ENCODE results near the gene AK1. TPM values are rescaled to one million over a fixed set of nuclear protein-coding genes. Genes with fewer than 3 reads are reported as not detected.

Gene AK1
- total RNA-seq, 1 experiment from 2014 or later: 62.1 TPM

DNA sequence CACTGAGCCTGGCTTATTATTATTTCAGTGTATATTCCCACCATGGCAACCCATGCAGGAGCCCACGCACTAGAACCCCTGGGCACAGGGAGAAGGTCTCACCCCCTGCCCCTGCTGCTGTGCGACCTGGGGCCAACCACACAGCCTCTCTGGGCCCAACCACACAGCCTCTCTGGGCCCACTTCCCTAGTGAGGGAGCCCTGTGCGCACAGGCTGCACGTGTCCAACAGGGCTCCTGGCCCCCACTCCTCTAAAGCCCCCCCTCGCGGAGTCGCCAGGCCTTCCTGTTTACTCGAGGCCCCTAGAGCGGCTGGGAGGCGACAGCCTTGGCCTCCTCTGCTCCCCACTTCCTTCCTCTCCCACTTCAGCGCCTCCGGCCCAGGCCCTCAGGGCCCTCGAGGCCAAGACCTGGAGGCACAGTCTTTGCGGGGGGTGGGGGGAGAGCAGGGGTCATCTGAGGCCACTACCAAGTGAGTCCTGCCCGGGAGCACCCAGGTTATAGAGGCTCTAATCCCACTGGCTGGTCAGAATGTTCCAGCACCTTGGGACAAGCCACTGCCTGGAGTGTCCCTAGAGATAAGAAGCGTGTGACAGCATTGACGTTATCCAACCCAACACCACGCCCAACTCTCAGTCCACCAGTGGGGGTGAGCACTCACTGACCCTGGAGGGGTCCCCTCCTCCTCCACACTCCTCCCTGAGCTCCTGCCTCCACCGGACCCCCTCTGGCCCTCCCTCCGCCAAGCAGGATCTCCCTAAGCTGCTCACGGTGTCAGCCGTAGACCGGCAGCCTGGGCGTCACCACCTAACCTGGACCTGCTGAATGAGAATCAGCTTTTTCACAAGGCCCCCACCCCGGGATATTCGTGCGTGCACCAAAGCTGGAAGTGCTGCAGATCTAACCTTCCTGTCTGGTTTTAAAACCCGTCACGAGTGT is 15.1 kb downstream of the AK1 start:
- CTCF ChIA-PET: no interaction called here

DNA sequence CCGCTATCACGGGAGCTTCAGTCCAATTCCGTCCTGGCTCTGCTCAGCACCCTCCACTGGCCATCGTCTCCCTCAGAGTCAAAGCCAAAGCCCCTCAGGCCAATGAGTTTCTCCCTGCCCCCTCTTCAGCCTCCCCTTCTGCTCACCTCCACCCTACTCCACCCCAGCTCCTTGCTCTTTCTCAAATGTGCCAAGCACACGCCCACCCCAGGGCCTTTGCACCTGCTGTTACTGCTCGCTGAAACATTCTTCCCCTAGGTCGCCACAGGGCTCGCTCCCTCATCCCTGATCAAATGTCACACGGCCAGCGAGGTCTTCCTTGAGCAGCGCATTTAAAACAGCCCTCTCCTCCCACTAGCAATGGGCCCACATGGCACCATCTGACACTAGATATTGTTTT is 16.7 kb downstream of the AK1 start:
- ATAC-seq (no peak), DNase-seq (ENCODE audit: low read depth, low spot score) (no peak)
- no peak for TF ChIP-seq SIN3A (IDR thresholded peaks at IDR 0.05; ENCODE audit: borderline replicate concordance, insufficient read depth, low read depth, low read length)
- TF ChIP-seq, protein P1, sequence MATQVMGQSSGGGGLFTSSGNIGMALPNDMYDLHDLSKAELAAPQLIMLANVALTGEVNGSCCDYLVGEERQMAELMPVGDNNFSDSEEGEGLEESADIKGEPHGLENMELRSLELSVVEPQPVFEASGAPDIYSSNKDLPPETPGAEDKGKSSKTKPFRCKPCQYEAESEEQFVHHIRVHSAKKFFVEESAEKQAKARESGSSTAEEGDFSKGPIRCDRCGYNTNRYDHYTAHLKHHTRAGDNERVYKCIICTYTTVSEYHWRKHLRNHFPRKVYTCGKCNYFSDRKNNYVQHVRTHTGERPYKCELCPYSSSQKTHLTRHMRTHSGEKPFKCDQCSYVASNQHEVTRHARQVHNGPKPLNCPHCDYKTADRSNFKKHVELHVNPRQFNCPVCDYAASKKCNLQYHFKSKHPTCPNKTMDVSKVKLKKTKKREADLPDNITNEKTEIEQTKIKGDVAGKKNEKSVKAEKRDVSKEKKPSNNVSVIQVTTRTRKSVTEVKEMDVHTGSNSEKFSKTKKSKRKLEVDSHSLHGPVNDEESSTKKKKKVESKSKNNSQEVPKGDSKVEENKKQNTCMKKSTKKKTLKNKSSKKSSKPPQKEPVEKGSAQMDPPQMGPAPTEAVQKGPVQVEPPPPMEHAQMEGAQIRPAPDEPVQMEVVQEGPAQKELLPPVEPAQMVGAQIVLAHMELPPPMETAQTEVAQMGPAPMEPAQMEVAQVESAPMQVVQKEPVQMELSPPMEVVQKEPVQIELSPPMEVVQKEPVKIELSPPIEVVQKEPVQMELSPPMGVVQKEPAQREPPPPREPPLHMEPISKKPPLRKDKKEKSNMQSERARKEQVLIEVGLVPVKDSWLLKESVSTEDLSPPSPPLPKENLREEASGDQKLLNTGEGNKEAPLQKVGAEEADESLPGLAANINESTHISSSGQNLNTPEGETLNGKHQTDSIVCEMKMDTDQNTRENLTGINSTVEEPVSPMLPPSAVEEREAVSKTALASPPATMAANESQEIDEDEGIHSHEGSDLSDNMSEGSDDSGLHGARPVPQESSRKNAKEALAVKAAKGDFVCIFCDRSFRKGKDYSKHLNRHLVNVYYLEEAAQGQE (IDR thresholded peaks at IDR 0.05; ENCODE audit: insufficient read depth in 1 of 2, low read depth in 2 of 2, low read length in 1 of 2): no peak
- TF ChIP-seq TCF7L2 (IDR thresholded peaks at IDR 0.05; ENCODE audit: low read depth, low read length): no peak
- no peak for TF ChIP-seq POLR2AphosphoS5 (IDR thresholded peaks at IDR 0.05; ENCODE audit: low read depth, low read length)
- TF ChIP-seq, protein P2, sequence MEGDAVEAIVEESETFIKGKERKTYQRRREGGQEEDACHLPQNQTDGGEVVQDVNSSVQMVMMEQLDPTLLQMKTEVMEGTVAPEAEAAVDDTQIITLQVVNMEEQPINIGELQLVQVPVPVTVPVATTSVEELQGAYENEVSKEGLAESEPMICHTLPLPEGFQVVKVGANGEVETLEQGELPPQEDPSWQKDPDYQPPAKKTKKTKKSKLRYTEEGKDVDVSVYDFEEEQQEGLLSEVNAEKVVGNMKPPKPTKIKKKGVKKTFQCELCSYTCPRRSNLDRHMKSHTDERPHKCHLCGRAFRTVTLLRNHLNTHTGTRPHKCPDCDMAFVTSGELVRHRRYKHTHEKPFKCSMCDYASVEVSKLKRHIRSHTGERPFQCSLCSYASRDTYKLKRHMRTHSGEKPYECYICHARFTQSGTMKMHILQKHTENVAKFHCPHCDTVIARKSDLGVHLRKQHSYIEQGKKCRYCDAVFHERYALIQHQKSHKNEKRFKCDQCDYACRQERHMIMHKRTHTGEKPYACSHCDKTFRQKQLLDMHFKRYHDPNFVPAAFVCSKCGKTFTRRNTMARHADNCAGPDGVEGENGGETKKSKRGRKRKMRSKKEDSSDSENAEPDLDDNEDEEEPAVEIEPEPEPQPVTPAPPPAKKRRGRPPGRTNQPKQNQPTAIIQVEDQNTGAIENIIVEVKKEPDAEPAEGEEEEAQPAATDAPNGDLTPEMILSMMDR (IDR thresholded peaks at IDR 0.05): no peak
- Histone ChIP-seq H3K27me3 (ENCODE audit: control insufficient read depth, insufficient read depth, low read length) (no peaks in the 10 kb centered on the region), H3K9me3 (ENCODE audit: control insufficient read depth, insufficient read depth, low read depth, low read length) (no peaks in the 10 kb centered on the region), H3K4me1 (ENCODE audit: control insufficient read depth, insufficient read depth, low read length) (peaks cover 4% of the 10 kb centered on the region; the same call in 1 of the 2 replicates), H3K36me3 (ENCODE audit: control insufficient read depth, insufficient read depth, low read length) (no peaks in the 10 kb centered on the region), H3K27ac (ENCODE audit: low read length) (no peak overlapping the region), H3K4me3 (ENCODE audit: low read depth in 2 of 2, low read length in 2 of 2) (no peak overlapping the region)
- ChIA-PET CTCF (no interaction called here), POLR2A (no interaction called here)
- intact Hi-C loops (cut with micrococcal nuclease; ENCODE audit: unreplicated experiment) (no loop called here), in situ Hi-C loops (cut with HindIII; ENCODE audit: low pct_unique_long_range_greater_than_20kb, low sequenced_read_pairs) (no loop called here)
- no TSS peak for BruUV-seq (replicated peaks)

More for the DNA sequence above, 15.1 kb downstream of the AK1 start:
- DNase-seq (ENCODE audit: low read depth, low spot score): no peak
- BruUV-seq (replicated peaks): no TSS peak
- H3K27ac ChIP-seq (ENCODE audit: low read length): no peak overlapping the region
- in situ Hi-C loops (cut with HindIII; ENCODE audit: low pct_unique_long_range_greater_than_20kb, low sequenced_read_pairs) (no loop called here), intact Hi-C loops (cut with micrococcal nuclease; ENCODE audit: unreplicated experiment) (no loop called here)
- H3K27me3 ChIP-seq (ENCODE audit: control insufficient read depth, insufficient read depth, low read length): no peaks in the 10 kb centered on the region
- H3K4me3 ChIP-seq (ENCODE audit: low read depth in 2 of 2, low read length in 2 of 2): no peak overlapping the region
- H3K36me3 ChIP-seq (ENCODE audit: control insufficient read depth, insufficient read depth, low read length): no peaks in the 10 kb centered on the region
- H3K9me3 ChIP-seq (ENCODE audit: control insufficient read depth, insufficient read depth, low read depth, low read length): no peaks in the 10 kb centered on the region
- peaks cover 4% of the 10 kb centered on the region; the same call in 1 of the 2 replicates for H3K4me1 ChIP-seq (ENCODE audit: control insufficient read depth, insufficient read depth, low read length)
- TF ChIP-seq TCF7L2 (IDR thresholded peaks at IDR 0.05; ENCODE audit: low read depth, low read length) (no peak), SIN3A (IDR thresholded peaks at IDR 0.05; ENCODE audit: borderline replicate concordance, insufficient read depth, low read depth, low read length) (no peak), POLR2AphosphoS5 (IDR thresholded peaks at IDR 0.05; ENCODE audit: low read depth, low read length) (no peak)
- TF ChIP-seq, protein P1 (IDR thresholded peaks at IDR 0.05; ENCODE audit: insufficient read depth in 1 of 2, low read depth in 2 of 2, low read length in 1 of 2): no peak
- TF ChIP-seq, protein P2 (IDR thresholded peaks at IDR 0.05): no peak
- ATAC-seq: no peak
- POLR2A ChIA-PET: no interaction called here

Data from Panc1 (cell line).